Neural cell (in vitro differentiated cells): ENCODE measurements around the gene HIVEP3.

ENCODE experiments used
- CTCF ChIP-seq: fragments of 450-650 bp; IDR thresholded peaks from 2 replicates; pipeline ENCODE4 v1.5.1; 2014; ENCODE audit warnings: antibody characterized with exemption, mild to moderate bottlenecking, moderate library complexity; ENCODE audit not compliant: poor library complexity, severe bottlenecking
- EP300 ChIP-seq: fragments of 450-650 bp; conservative IDR thresholded peaks from 2 replicates; pipeline ENCODE4 v1.6.1; 2014; ENCODE audit warnings: antibody characterized with exemption, mild to moderate bottlenecking, moderate library complexity; ENCODE audit not compliant: poor library complexity, severe bottlenecking
- EZH2 ChIP-seq: fragments of 200-600, 300-800 bp; shearing (Covaris generic), sonication (generic); IDR thresholded peaks from 2 replicates; pipeline ENCODE4 v1.6.1; 2014; ENCODE audit warnings: antibody characterized with exemption, low read length, borderline replicate concordance, mild to moderate bottlenecking; ENCODE audit not compliant: insufficient read depth, poor library complexity, severe bottlenecking
- POLR2AphosphoS5 ChIP-seq: IDR thresholded peaks from 2 replicates; pipeline ENCODE4 v1.6.1; 2012
- RAD21 ChIP-seq: fragments of 450-650 bp; conservative IDR thresholded peaks from 2 replicates; pipeline ENCODE4 v1.6.1; 2014; ENCODE audit warnings: antibody characterized with exemption, mild to moderate bottlenecking, moderate library complexity
- SMC3 ChIP-seq: fragments of 450-650 bp; conservative IDR thresholded peaks from 2 replicates; pipeline ENCODE4 v1.6.1; 2014; ENCODE audit warnings: antibody characterized with exemption, mild to moderate bottlenecking, moderate library complexity; ENCODE audit not compliant: poor library complexity

- no peak for TF ChIP-seq CTCF
- no peak for TF ChIP-seq POLR2AphosphoS5
- no peak for TF ChIP-seq EP300
- TF ChIP-seq RAD21: no peak
- no peak for TF ChIP-seq EZH2
- no peak for TF ChIP-seq SMC3
These were observed 152.2 kb downstream of the HIVEP3 start for GRCh38 chr1:41766546-41766945.
